ENCODE data around the gene PLEKHG4B. TPM values are rescaled to one million over a fixed set of nuclear protein-coding genes. Genes with fewer than 3 reads are reported as not detected.

The PLEKHG4B gene
- polyA plus RNA-seq, 1 of the 3 experiments (the other 2 are of a cell fraction), result 0.18 TPM

- Histone ChIP-seq H3K4me2 (no peak overlapping the region), H3K9me2 (no peaks in the 10 kb centered on the region), H3K79me2 (ENCODE audit: insufficient read depth) (peaks cover 70% of the 10 kb centered on the region), H2AFZ (ENCODE audit: low read depth) (no peak overlapping the region), H3K4me1 (ENCODE audit: control insufficient read depth in 1 of 2, insufficient read depth in 2 of 2, low read depth in 1 of 2, low read length in 1 of 2) (peaks cover 6 to 20% of the 10 kb centered on the region in 2 experiments), H3K4me3 (ENCODE audit: low read depth in 2 of 2, low read length in 1 of 2) (no peak overlapping the region), H3K36me3 (replicated peaks in 1 of 2; ENCODE audit: control insufficient read depth in 1 of 2, insufficient read depth in 2 of 2, low read length in 1 of 2) (peaks cover 34 to 42% of the 10 kb centered on the region in 2 experiments), H3K9me3 (no peaks in the 10 kb centered on the region), H3K27me3 (ENCODE audit: insufficient read depth) (no peaks in the 10 kb centered on the region), H3F3A (replicated peaks; ENCODE audit: insufficient read depth) (no peaks in the 10 kb centered on the region), H3K9ac (no peak overlapping the region), H4K20me1 (ENCODE audit: insufficient read depth) (peaks cover 50% of the 10 kb centered on the region), H3K27ac (ENCODE audit: low read depth in 2 of 2, low read length in 1 of 2) (no peak overlapping the region)
- WGBS (ENCODE audit: low lambda C conversion rate), result 90% methylated on average over 6 of the region's 6 CpGs
- no peak for DNase-seq
- TF ChIP-seq IRF3 (IDR thresholded peaks at IDR 0.05; ENCODE audit: low read depth, low read length) (no peak), USF1 (IDR thresholded peaks at IDR 0.05; ENCODE audit: borderline replicate concordance, low read depth) (no peak), TCF12 (IDR thresholded peaks at IDR 0.05) (no peak), TEAD4 (IDR thresholded peaks at IDR 0.05; ENCODE audit: borderline replicate concordance, insufficient read depth) (no peak), CTCF (IDR thresholded peaks at IDR 0.05) (no peak), FOXJ3 (CRISPR knock-in tag; IDR thresholded peaks at IDR 0.05) (no peak), RAD21 (IDR thresholded peaks at IDR 0.05; ENCODE audit: low read length) (no peak), SIN3A (IDR thresholded peaks at IDR 0.05; ENCODE audit: borderline replicate concordance, low read depth, low read length) (no peak), FOSL2 (IDR thresholded peaks at IDR 0.05; ENCODE audit: borderline replicate concordance, low read depth) (no peak), MEF2A (IDR thresholded peaks at IDR 0.05; ENCODE audit: borderline replicate concordance, low read depth) (no peak), NRF1 (IDR thresholded peaks at IDR 0.05; ENCODE audit: low read depth, low read length) (no peak), JUND (IDR thresholded peaks at IDR 0.05) (no peak), YY1 (IDR thresholded peaks at IDR 0.05; ENCODE audit: low read depth) (no peak), USF2 (IDR thresholded peaks at IDR 0.05; ENCODE audit: borderline replicate concordance, low read depth, low read length) (no peak), CHD2 (IDR thresholded peaks at IDR 0.05; ENCODE audit: low read length, partially characterized antibody) (no peak), EZH2phosphoT487 (IDR thresholded peaks at IDR 0.05; ENCODE audit: borderline replicate concordance, low read depth) (no peak), RCOR1 (IDR thresholded peaks at IDR 0.05; ENCODE audit: low read length) (no peak), FOXM1 (IDR thresholded peaks at IDR 0.05; ENCODE audit: low read depth) (no peak), MAX (IDR thresholded peaks at IDR 0.05; ENCODE audit: low read depth) (no peak)
- ChIA-PET CTCF (no interaction called here), POLR2A (no interaction called here)
These were observed 131.8 kb downstream of the PLEKHG4B start for GRCh38 chr5:223791-224190.

Data from SK-N-SH (cell line).